22Rv1 (cell line): ENCODE results near the gene IPO13.

Experiments
- H3K27ac ChIP-seq: fragments of 450-650 bp; 2 replicates; pipeline ENCODE4 v1.5.1; 2017
- CTCF ChIP-seq: fragments of 450-650 bp; IDR thresholded peaks from 2 replicates; pipeline ENCODE4 v1.5.1; 2017; ENCODE audit warnings: mild to moderate bottlenecking
- ZFX ChIP-seq: fragments of 450-650 bp; IDR thresholded peaks from 2 replicates; pipeline ENCODE4 v1.6.1; 2017; ENCODE audit warnings: antibody characterized with exemption, borderline replicate concordance

IPO13 gene

GRCh38 chr1:44016041-44016889 lies 69.5 kb downstream of the IPO13 start:
- no peak for TF ChIP-seq ZFX
- no peak for TF ChIP-seq CTCF
- no peak overlapping the region for H3K27ac ChIP-seq

- TF ChIP-seq ZFX: no peak
- TF ChIP-seq CTCF: no peak
- no peak overlapping the region for H3K27ac ChIP-seq
Measured at GRCh38 chr1:44016890-44017400, 70.2 kb downstream of the IPO13 start.
